Endothelial cell of umbilical vein (primary cell): ENCODE data around the gene ASXL2. TPM values are rescaled to one million over a fixed set of nuclear protein-coding genes. Genes with fewer than 3 reads are reported as not detected.

ENCODE experiments used
- BruUV-seq: library from RNA; stranded (reverse); fragments of 400-500 nt; replicated peaks from 2 replicates; lab custom pipeline; 2021; lab: Mats Ljungman, UMichigan
- CTCF ChIA-PET: fragments of 300-600, 350-600 bp; sonication (Branson Sonifier 250); formaldehyde crosslinking; loops from one replicate; lab custom pipeline; 2021; ENCODE audit warnings: antibody characterized with exemption, inconsistent platforms; lab: Charles Lee
- POLR2A ChIA-PET: fragments of 300-600, 350-600 bp; sonication (Branson Sonifier 250); formaldehyde crosslinking; loops from one replicate; lab custom pipeline; 2021; ENCODE audit warnings: antibody characterized with exemption, inconsistent platforms; lab: Charles Lee
- DNase-seq: peaks from one replicate; pipeline ENCODE4 v3.0.0-alpha.2; 2011; ENCODE audit warnings: low read depth, low spot score
- FAIRE-seq: peaks from 2 replicates; lab custom pipeline; 2011; peaks lifted over from hg19 to GRCh38; lab: Jason Lieb, UNC
- H2AFZ ChIP-seq: 2 replicates; pipeline ENCODE4 v1.6.0; 2012; ENCODE audit warnings: low read depth, low read length, control low read depth, inconsistent platforms
- H3K27ac ChIP-seq: 2 replicates; pipeline ENCODE4 v1.5.1; 2011; ENCODE audit warnings: low read depth, mild to moderate bottlenecking, control low read depth, low read length, moderate library complexity; ENCODE audit not compliant: insufficient read depth
- H3K27me3 ChIP-seq, 2 experiments: 2 replicates each; pipeline versions ENCODE4 v1.6.0 to v1.6.1; 2011; ENCODE audit warnings: low read length in 2 of 2, mixed read lengths in 1 of 2; ENCODE audit not compliant: control insufficient read depth in 2 of 2, insufficient read depth in 2 of 2
- H3K36me3 ChIP-seq, 2 experiments: 2 replicates in 1 of 2; 3 replicates in 1 of 2; pipeline ENCODE4 v1.5.1; 2011; ENCODE audit warnings: low read length in 2 of 2, mild to moderate bottlenecking in 1 of 2, moderate library complexity in 1 of 2; ENCODE audit not compliant: control insufficient read depth in 2 of 2, insufficient read depth in 2 of 2; ENCODE audit errors: extremely low read depth in 1 of 2
- H3K4me1 ChIP-seq: 3 replicates; pipeline ENCODE4 v1.5.1; 2011; ENCODE audit warnings: mild to moderate bottlenecking, low read length; ENCODE audit not compliant: control insufficient read depth, insufficient read depth; ENCODE audit errors: extremely low read depth
- H3K4me2 ChIP-seq: 2 replicates; pipeline ENCODE4 v1.6.1; 2011; ENCODE audit warnings: low read length, control low read depth, mixed read lengths; ENCODE audit not compliant: insufficient read depth
- H3K4me3 ChIP-seq, 3 experiments: fragments of 200-600 bp in 1 of 3; sonication (generic), shearing (Covaris generic) in 1 of 3; replicated peaks in 1 of 3; 2 replicates each; pipeline ENCODE4 v1.5.1; 2011 to 2016; ENCODE audit warnings: control low read depth in 3 of 3, low read length in 3 of 3, mild to moderate bottlenecking in 2 of 3, inconsistent platforms in 1 of 3, low read depth in 1 of 3, moderate library complexity in 1 of 3; ENCODE audit not compliant: insufficient read depth in 1 of 3
- H3K79me2 ChIP-seq: 2 replicates; pipeline ENCODE4 v1.6.0; 2012; ENCODE audit warnings: low read length, inconsistent platforms; ENCODE audit not compliant: control insufficient read depth, insufficient read depth
- H3K9ac ChIP-seq: replicated peaks from 2 replicates; pipeline ENCODE3; 2011; ENCODE audit warnings: low read length, control low read depth; ENCODE audit not compliant: insufficient read depth; ENCODE audit errors: extremely low read depth
- H3K9me1 ChIP-seq: replicated peaks from 3 replicates; pipeline ENCODE4 v1.6.0; 2011; ENCODE audit warnings: mild to moderate bottlenecking, low read length; ENCODE audit not compliant: control insufficient read depth, insufficient read depth; ENCODE audit errors: extremely low read depth
- H3K9me3 ChIP-seq: replicated peaks from 2 replicates; pipeline ENCODE4 v1.5.1; 2012; ENCODE audit warnings: low read length, inconsistent platforms; ENCODE audit not compliant: control insufficient read depth, insufficient read depth
- H4K20me1 ChIP-seq: replicated peaks from 2 replicates; pipeline ENCODE3; 2011; ENCODE audit warnings: mild to moderate bottlenecking, low read length; ENCODE audit not compliant: control insufficient read depth, insufficient read depth; ENCODE audit errors: extremely low read depth
- EZH2 ChIP-seq: IDR thresholded peaks from 2 replicates; pipeline ENCODE4 v1.6.1; 2012; ENCODE audit warnings: borderline replicate concordance, low read depth, mild to moderate bottlenecking, moderate library complexity, low read length, inconsistent platforms; ENCODE audit not compliant: severe bottlenecking
- FOS ChIP-seq: IDR thresholded peaks from 2 replicates; pipeline ENCODE4 v1.6.1; 2011; ENCODE audit warnings: mild to moderate bottlenecking, low read length, moderate library complexity, borderline replicate concordance; ENCODE audit not compliant: insufficient read depth
- GATA2 ChIP-seq: IDR thresholded peaks from 2 replicates; pipeline ENCODE4 v1.7.0; 2011; ENCODE audit warnings: low read depth, mild to moderate bottlenecking, moderate library complexity, mixed read lengths, low read length; ENCODE audit not compliant: insufficient read length, insufficient read depth
- JUN ChIP-seq: IDR thresholded peaks from 2 replicates; pipeline ENCODE4 v1.6.1; 2011; ENCODE audit warnings: borderline replicate concordance, low read depth; ENCODE audit not compliant: insufficient read length, insufficient read depth
- MYC ChIP-seq: IDR thresholded peaks from one replicate; pipeline ENCODE4 v1.6.1; 2011; ENCODE audit warnings: mild to moderate bottlenecking, low read depth, low read length
- POLR2A ChIP-seq: IDR thresholded peaks from 2 replicates; pipeline ENCODE4 v1.6.1; 2012; ENCODE audit warnings: low read depth, mild to moderate bottlenecking, control low read depth, low read length
- POLR2AphosphoS5 ChIP-seq: IDR thresholded peaks from 2 replicates; pipeline ENCODE4 v1.6.1; 2012; ENCODE audit warnings: low read depth, mild to moderate bottlenecking, control low read depth, low read length, moderate library complexity; ENCODE audit not compliant: insufficient read depth
- dilution Hi-C: fragments of 300-500 bp; cut with MboI; formaldehyde crosslinking; loops from one replicate; pipeline ENCODE4 v1.15.0; 2019; ENCODE audit warnings: low sequenced_read_pairs; ENCODE audit not compliant: extremely low pct_ligation_motif_present
- intact Hi-C: fragments of 100-400 bp; cut with micrococcal nuclease; formaldehyde crosslinking; loops from one replicate; pipeline ENCODE4 v1.10.0; 2022
- polyA plus RNA-seq, 4 experiments: library from polyadenylated mRNA; depleted of rRNA in 3 of 4; stranded (reverse) in 3 of 4; unstranded in 1 of 4; fragments of >200 nt; gene quantifications; 2 replicates each; pipeline versions ENCODE4 v1.2.1 to v1.2.3, GENCODE V29; 2011 to 2012; ENCODE audit warnings: missing spikeins in 1 of 4
- total RNA-seq: library from RNA; stranded (reverse); gene quantifications from 2 replicates; pipeline ENCODE4 v1.2.3, GENCODE V29; 2021
- TF ChIP-seq, protein P1 (sequence below), 2 donors: IDR thresholded peaks; 1 replicate in 1 of 2; 2 replicates in 1 of 2; pipeline ENCODE4 v1.5.1; 2011; ENCODE audit warnings: low read length in 2 of 2, mild to moderate bottlenecking in 2 of 2, moderate library complexity in 2 of 2, control low read depth in 1 of 2, inconsistent platforms in 1 of 2, low read depth in 1 of 2; ENCODE audit not compliant: insufficient read depth in 1 of 2; ENCODE audit errors: extremely low read depth in 1 of 2
- TF ChIP-seq, protein P2 (sequence below): IDR thresholded peaks from 2 replicates; pipeline ENCODE4 v1.6.1; 2011; ENCODE audit not compliant: insufficient read depth, insufficient read length

Gene ASXL2
- total and polyA plus RNA-seq, 2 donors (not counting 3 experiments of a cell fraction or from before 2014, with no cell fraction given) = 6.1 to 33.8 TPM

DNA sequence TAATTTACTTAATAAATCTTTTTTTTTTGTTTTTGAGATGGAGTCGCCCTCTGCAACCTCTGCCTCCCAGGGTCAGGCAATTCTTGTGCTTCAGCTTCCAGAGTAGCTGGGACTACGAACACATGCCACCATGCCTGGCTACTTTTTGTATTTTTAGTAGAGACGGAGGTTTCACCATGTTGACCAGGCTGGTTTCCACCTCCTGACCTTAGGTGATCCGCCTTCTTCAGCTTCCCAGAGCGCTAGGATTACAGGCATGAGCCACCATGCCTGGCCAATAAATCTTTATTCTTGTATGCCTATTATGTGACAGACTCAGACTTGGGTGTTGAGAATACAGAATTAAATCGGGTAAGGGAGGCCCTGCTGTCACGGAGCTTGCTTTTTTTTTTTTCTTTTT lies 16.7 kb upstream of the ASXL2 start:
- H3K4me1 ChIP-seq = no peaks in the 10 kb centered on the region
- dilution Hi-C loops = no loop called here

More for the DNA sequence above, 16.7 kb upstream of the ASXL2 start:
- BruUV-seq = no TSS peak
- no peaks in the 10 kb centered on the region for H3K79me2 ChIP-seq
- no peak for DNase-seq
- peaks cover 2% of the 10 kb centered on the region in 2 experiments for H3K27me3 ChIP-seq
- intact Hi-C loops = no loop called here
- no peak overlapping the region for H3K4me3 ChIP-seq
- no peak overlapping the region for H2AFZ ChIP-seq
- no peak overlapping the region for H3K9ac ChIP-seq
- H3K9me3 ChIP-seq = no peaks in the 10 kb centered on the region
- ChIA-PET CTCF (interaction anchor here (1.0 to 1.2 kb wide), 2 partner anchors 11 to 17 kb away, joined by 3 to 6 read pairs; partner anchors contain the start of gene ASXL2), POLR2A (no interaction called here)
- FAIRE-seq = no peak
- no peak overlapping the region for H3K4me2 ChIP-seq
- no peaks in the 10 kb centered on the region for H4K20me1 ChIP-seq
- no peak overlapping the region for H3K27ac ChIP-seq
- no peaks in the 10 kb centered on the region for H3K36me3 ChIP-seq
- no peak for TF ChIP-seq EZH2
- TF ChIP-seq POLR2A = no peak
- TF ChIP-seq, protein P1, sequence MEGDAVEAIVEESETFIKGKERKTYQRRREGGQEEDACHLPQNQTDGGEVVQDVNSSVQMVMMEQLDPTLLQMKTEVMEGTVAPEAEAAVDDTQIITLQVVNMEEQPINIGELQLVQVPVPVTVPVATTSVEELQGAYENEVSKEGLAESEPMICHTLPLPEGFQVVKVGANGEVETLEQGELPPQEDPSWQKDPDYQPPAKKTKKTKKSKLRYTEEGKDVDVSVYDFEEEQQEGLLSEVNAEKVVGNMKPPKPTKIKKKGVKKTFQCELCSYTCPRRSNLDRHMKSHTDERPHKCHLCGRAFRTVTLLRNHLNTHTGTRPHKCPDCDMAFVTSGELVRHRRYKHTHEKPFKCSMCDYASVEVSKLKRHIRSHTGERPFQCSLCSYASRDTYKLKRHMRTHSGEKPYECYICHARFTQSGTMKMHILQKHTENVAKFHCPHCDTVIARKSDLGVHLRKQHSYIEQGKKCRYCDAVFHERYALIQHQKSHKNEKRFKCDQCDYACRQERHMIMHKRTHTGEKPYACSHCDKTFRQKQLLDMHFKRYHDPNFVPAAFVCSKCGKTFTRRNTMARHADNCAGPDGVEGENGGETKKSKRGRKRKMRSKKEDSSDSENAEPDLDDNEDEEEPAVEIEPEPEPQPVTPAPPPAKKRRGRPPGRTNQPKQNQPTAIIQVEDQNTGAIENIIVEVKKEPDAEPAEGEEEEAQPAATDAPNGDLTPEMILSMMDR (IDR thresholded peaks at IDR 0.05; ENCODE audit: extremely low read depth in 1 of 2, insufficient read depth in 1 of 2, low read depth in 1 of 2, low read length in 2 of 2) = no peak
- TF ChIP-seq GATA2 = no peak
- no peak for TF ChIP-seq POLR2AphosphoS5
- TF ChIP-seq, protein P2, sequence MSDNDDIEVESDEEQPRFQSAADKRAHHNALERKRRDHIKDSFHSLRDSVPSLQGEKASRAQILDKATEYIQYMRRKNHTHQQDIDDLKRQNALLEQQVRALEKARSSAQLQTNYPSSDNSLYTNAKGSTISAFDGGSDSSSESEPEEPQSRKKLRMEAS = no peak
- no peak for TF ChIP-seq FOS
- TF ChIP-seq JUN = no peak
- no peak for TF ChIP-seq MYC
- H3K9me1 ChIP-seq = no peaks in the 10 kb centered on the region
